GM19239 (cell line): ENCODE results near the gene TAF1D.

Experiments
- DNase-seq: peaks from one replicate; pipeline ENCODE4 v3.0.0; 2011; ENCODE audit warnings: low spot score; ENCODE audit not compliant: insufficient read length
- FAIRE-seq: peaks from 2 replicates; lab custom pipeline; 2011; peaks lifted over from hg19 to GRCh38; lab: Jason Lieb, UNC

The TAF1D gene

DNA sequence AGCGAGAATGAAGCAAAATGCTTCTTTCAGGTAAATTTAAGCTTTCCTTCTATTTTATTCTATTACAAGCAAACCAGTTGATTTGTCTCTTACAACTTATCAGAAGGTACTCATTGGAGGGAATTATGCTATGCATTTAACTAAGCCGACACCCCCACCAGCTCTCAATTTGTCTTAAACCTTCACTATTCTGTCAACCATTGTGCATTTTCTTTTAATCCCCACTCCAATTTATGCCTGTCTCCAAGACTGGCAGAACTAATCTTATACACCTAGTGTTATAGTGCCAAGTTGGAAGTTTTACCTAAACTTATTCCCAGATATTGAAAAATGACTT is 12.5 kb downstream of the TAF1D start:
- FAIRE-seq (no peak), DNase-seq (no peak)

DNA sequence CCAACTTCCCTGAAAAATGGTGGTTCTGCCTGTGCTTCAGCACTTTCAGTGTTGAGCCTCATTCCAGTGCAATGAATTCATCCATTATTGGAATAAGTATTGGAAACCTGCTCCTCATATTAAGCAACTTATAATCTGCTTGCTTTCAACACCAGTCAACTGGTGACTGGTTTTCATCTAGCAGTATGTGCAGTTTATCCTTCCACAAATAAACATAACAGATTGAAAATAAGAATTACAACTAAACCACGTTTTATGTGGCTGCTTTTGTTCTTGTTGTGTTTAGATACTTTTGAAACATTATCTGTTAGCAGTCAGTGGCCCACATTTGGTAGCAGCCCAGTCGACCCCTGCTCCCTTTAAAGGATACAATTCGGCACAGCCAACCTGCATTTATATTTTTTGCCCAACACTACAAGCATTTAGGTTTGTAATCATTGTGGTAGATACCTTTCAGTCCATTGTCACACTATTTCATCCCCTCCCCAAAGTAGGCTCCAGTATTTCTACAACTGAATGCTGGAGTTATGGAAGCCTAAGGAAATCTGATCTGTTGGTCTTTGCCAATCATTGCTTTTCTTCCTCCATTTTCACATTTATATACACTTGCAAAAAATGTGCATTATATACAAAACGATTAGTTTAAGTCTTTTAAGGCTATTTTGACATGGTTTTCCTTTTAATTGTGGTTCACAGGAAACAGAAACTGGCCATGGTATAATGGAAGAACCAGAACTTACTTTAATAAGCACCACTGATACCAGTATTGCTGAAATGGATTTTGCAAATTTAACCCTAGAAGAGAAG is 13.1 kb downstream of the TAF1D start:
- FAIRE-seq (no peak), DNase-seq (no peak)

DNA sequence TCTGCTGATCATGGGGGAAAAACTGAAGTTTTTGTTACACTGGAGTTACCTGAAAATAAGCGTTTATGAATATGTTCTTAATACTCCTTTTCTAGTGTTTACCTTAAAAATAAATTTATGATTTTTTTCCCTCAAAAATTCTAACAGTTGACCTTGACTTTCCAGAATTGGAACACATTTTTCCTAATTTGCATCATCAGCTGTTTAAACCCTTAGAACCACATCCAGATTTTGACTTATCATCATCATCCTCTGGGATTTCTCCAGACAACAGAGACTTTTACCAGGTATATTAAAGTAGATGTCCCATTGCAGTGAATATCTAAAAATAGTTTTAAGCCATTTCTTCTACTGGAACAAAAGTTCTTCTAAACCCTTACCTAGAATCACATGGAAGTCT is 17.2 kb downstream of the TAF1D start:
- no peak for FAIRE-seq

DNA sequence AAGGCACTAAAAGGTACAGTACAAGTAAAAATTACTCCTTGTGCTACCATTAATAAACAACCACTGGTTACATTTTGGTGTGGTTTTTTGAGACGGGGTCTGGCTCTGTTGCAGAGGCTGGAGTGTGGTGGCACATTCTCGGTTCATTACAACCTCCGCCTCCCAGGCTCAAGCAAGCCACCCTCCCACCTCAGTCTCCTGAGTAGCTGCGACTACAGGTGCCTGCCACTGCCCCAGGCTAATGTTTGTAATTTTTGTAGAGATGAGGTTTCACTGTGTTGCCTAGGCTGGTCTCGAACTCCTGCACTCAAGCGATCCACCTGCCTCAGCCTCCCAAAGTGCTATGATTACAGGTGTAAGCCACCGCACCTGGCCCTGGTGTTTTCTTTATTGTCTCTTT is 20.8 kb downstream of the TAF1D start:
- DNase-seq (no peak), FAIRE-seq (no peak)

More for the DNA sequence above, 17.2 kb downstream of the TAF1D start:
- no peak for DNase-seq

DNA sequence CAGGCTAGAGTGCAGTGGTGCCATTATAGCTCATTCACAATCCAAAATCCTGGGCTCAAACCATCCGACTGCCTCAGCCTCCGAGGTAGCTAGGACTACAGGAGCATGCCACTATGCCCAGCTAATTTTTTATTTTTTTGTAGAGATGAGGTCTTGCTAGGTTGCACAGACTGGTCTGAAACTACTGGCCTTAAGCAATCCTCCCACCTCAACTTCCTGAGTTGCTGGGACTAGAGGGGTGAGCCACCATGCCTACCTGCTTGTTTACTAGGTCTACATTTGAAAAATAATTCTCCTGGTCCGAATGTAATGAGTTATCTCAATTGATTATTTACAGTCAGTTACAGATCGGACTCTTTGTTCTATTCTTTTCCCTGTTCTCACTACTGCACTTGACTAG is 22.0 kb downstream of the TAF1D start:
- no peak for FAIRE-seq

DNA sequence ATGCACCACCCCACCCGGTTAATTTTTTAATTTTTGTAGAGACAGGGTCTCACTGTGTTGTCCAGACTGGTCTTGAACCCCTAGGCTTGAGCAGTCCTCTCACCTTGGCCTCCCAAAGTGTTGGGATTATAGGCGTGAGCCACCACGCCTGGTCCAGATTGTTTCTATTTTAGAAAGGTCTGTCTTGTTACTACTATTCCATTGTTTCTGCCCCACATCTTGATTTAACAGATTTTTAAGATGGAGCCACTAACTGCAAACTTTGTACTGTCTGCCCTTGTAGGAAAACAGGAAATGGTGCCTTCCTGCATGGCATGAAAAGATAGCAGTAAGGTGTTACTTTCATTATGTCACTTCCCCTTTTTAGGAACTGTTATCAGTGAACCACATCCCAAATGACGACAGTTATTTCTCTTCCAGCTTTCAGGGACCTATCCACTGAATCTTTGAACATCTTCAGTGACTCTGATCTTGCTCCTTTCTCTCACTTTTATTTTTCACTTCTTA is 23.2 kb downstream of the TAF1D start:
- FAIRE-seq = peak; percentile 57
- DNase-seq = no peak

More for the DNA sequence above, 22.0 kb downstream of the TAF1D start:
- DNase-seq = no peak

DNA sequence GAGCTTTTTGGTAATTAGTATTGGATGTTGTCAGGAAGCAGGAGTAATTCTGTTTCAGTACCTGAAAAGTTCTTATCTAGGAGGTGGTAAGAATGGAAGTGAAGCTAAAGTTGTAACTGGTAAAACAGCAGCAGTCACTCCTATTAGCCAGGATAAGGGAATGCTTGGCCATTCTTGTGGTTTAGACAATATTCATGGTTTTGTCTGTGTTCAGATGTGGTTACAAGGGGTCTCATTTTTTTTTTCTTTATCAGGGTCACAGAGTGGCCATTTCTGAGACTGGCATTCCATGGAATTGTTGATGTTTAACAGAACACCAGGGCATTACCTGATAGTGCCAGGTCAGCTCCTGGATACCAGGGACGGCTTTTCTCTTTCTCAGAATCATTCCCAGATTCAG is 23.8 kb downstream of the TAF1D start:
- DNase-seq (no peak), FAIRE-seq (no peak)

DNA sequence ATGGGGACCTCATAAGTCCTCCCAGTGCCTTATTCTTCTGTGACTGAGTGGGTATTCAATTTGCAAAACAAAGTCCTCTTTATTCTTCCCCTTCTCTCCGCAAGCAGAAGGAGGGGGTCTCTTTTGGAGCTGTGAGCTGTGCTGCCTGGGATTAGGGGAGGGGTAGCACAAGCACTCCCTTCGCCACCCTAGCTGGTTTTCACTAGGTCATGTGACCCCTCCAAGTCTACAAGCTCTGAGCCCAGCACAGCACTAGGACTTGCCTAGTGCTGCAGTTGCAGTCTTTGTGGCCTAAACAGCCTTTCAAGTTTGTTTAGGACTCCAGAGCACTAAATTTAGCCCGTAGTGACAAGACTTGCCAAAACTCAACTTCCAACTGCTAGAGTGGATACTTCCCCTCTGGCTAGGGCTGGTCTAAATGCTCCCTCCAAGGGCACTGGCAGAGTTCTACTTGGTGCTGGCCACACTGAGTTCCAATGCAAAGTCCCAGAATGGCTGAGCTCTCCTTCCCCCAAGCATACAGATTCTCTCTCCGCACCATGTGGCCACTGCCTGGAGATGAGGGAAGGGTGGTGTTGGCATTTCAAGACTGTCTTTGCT is 25.4 kb downstream of the TAF1D start:
- DNase-seq (no peak), FAIRE-seq (no peak)

DNA sequence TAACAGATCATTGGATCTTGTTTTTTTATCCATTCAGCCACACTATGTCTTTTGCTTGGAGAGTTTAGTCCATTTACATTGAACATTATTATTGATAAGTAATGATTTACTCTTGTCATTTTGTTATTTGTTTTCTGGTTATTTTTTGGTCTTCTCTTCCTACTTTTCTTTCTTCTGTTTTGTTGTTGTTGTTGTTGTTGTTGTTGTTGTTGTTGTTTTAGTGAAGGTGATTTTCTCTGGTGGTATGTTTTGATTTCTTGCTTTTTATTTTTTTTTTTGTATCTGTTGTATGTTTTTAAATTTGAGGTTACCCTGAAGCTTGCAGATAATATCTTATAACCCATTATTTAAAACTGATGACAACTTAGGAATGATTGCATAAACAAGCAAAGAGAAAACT is 28.6 kb downstream of the TAF1D start:
- DNase-seq = no peak
- no peak for FAIRE-seq

DNA sequence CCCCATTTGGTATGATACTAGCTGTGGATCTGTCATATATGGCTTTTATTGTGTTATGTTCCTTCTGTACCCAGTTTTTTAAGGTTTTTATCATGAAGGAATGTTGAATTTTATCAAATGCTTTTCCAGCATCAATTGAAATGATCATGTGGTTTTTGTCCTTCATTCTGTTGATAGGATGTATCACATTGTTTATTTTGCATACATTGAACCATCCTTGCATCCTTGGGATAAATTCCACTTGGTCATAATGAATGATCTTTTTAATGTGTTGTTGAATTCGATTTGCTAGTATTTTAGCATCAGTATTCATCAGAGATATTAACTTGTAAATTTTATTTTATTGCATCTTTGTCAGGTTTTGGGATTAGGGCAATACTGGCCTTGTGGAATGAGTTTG is 31.1 kb downstream of the TAF1D start:
- FAIRE-seq (no peak), DNase-seq (no peak)

DNA sequence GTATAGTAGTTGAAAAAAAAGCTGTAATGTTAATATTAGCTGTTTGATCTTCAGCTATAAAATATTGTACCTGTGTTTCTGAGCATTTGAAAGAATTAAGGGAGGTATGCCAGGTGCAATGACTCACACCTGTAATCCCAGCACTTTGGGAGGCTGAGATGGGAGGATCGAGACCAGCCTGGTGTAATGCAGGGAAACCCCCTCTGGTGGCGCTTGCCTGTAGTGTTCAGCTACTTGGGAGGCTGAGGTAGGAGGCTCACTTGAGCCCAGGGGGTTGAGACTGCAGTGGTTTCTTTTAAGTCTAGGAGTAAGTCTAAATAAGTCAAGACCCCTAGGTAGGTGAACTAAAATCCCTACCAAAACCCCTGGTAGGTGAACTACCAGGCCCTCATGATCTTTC is 37.1 kb downstream of the TAF1D start:
- no peak for FAIRE-seq
- no peak for DNase-seq

DNA sequence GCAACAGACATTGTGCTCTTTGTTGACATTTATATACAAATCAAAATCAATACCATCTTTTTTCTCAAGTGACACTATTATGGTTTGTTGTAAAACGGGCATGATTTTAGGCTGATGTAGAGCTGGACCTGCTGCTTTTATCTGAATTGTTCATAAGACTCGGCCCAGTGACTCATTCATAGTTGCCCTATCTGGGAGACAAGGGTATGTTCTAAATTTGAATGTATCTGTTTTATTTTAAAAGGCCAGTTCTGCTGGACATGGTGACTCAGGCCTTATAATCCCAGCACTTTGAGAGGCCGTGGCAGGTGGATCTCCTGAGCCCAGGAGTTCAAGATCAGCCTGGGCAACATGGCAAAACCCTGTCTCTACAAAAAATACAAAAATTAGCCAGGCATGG is 40.5 kb downstream of the TAF1D start:
- FAIRE-seq (no peak), DNase-seq (no peak)

DNA sequence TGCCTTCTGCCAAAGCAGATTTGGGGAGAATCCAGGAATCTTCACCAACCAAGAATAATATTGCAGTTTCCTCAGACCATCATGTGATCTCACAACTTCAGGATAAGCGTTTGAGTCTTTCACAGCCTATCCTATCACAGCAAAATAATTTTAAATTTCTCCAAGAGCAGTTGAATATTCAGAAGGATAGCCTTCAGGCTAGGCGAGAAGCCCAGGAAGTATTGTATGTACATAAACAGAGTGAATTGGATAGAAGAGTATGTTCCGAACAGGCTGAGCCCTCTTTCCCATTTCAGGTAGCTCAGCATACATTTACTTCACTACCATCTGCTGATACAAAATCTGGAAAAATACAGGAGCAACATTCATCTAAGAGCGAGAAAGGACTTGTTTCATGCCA is 43.7 kb downstream of the TAF1D start:
- DNase-seq (no peak), FAIRE-seq (no peak)

DNA sequence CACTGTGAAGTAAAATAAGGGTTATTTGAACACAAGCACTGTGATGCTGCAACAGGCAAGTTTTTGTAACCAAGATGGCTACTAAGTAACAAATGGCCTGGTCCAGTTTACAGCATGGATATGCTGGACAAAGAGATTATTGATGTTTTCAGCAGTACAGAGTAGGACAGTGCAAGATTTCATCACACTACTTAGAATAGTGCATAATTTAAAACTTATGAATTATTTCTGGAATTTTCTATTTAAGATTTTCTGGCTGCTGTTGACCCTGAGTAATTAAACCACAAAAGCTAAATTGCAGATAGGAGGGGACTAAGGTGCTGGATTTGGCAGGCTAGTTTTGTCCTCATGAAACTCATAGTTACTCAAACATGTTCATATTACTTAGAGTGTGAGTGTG is 46.7 kb downstream of the TAF1D start:
- no peak for FAIRE-seq
- DNase-seq = no peak

DNA sequence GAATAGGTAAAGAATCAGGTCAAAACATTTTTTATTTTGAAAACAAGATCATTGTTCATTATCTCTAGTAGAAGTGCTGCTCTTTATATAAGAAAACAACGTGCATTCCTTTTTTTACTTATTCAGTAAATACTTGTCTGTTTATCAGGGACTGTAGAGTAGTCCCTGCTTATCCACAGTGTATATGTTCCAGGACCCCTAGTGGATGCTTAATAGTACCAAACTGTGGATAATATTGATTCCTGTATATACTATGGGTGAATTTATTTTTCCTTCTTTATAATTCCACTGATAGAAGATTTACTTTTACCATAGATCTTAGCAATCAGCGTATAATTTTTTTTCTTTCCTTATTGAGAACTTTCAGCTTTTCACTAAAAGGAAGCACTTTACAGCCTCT is 47.2 kb downstream of the TAF1D start:
- no peak for DNase-seq

DNA sequence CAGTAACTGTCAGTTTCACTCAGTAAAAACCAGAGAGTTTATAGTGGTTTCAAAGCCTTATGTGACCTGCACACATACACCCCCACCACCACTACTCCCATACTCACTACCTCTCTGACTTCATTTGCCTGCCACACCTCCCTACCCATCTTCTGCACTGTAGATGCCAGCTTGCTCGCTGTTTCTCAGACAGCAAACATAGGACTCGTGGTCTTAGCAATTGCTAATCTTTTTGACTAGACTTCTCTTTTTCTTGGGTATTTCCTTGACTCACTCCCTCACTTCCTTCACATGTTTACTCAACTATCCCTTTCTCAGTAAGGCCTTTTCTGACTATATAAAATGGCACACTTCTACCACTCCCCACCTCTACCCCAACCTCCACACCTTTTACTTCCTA is 52.1 kb downstream of the TAF1D start:
- FAIRE-seq = no peak
- no peak for DNase-seq

More for the DNA sequence above, 47.2 kb downstream of the TAF1D start:
- no peak for FAIRE-seq

DNA sequence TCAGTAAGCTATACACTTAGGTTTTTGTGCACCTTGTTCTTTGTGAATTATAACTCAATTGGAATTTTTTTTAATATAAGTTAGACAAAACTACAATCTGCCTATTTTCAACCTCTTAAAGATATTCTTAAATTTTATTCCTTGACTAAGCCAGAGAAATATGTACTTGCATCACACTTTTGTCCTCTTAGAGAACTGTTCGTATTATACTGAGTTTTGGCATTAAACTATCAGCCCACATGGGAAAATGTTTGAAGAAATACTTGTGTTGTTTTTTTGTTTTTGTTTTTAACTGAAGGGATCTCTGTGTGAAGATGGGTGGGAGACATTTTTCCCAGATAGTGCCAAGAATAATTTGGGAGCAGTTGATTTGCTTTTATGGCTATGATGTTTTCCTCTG is 54.5 kb downstream of the TAF1D start:
- no peak for FAIRE-seq
- DNase-seq = no peak

DNA sequence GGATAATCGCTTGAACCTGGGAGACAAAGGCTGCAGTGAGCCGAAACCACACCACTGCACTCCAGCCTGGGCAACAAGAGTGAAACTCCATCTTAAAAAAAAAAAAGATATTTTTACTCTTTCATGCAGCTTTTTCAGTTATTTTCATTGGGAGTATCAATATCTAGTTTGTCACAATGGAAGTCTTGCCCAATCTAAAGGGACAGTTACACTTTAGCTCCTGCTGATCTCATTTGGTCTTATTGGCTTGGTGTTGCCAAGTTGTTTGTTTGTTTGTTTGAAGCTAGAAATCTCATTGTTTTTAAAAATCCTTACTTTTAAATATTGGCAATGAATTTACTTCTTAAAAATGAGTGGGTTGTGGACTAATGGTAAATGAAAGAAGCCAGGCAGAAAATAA is 55.1 kb downstream of the TAF1D start:
- no peak for FAIRE-seq
- DNase-seq = no peak
